MCF 10A (cell line): ENCODE results near the gene DNAJC15. TPM values are rescaled to one million over a fixed set of nuclear protein-coding genes. Genes with fewer than 3 reads are reported as not detected.
A peak's percentile ranks its signal among the peaks of the same experiment; 100 is the strongest.

Experiments
- BruUV-seq: library from RNA; stranded (reverse); fragments of 400-500 nt; replicated peaks from 2 replicates; lab custom pipeline; 2021; lab: Mats Ljungman, UMichigan
- CTCF ChIA-PET: fragments of 300-600 bp; sonication (Branson Sonifier 250); formaldehyde crosslinking; extraction: SDS; loops from one replicate; lab custom pipeline; 2021; ENCODE audit warnings: antibody characterized with exemption, inconsistent platforms; lab: Yijun Ruan, JAX
- POLR2A ChIA-PET: fragments of 300-600, 350-650 bp; sonication (Branson Sonifier 250); formaldehyde crosslinking; extraction: SDS; loops from one replicate; lab custom pipeline; 2020; ENCODE audit warnings: antibody characterized with exemption, inconsistent platforms; lab: Yijun Ruan, JAX
- DNase-seq: peaks from one replicate; pipeline ENCODE4 v3.0.0-alpha.2; 2018; ENCODE audit not compliant: unreplicated experiment
- H3K27ac Mint-ChIP-seq: one replicate; pipeline ENCODE4 v1.8.0; 2022; ENCODE audit warnings: mild to moderate bottlenecking, low read depth, mixed read lengths; ENCODE audit not compliant: unreplicated experiment
- H3K27me3 Mint-ChIP-seq: one replicate; pipeline ENCODE4 v1.8.0; 2022; ENCODE audit warnings: mixed read lengths; ENCODE audit not compliant: insufficient read depth, unreplicated experiment
- H3K36me3 Mint-ChIP-seq: one replicate; pipeline ENCODE4 v1.8.0; 2022; ENCODE audit warnings: mild to moderate bottlenecking, moderate library complexity, mixed read lengths; ENCODE audit not compliant: insufficient read depth, unreplicated experiment
- H3K4me1 Mint-ChIP-seq: one replicate; pipeline ENCODE4 v1.8.0; 2022; ENCODE audit warnings: mixed read lengths; ENCODE audit not compliant: insufficient read depth, unreplicated experiment
- H3K4me3 Mint-ChIP-seq: one replicate; pipeline ENCODE4 v1.8.0; 2022; ENCODE audit warnings: mild to moderate bottlenecking, moderate library complexity, mixed read lengths; ENCODE audit not compliant: unreplicated experiment
- H3K9me3 Mint-ChIP-seq: one replicate; pipeline ENCODE4 v1.8.0; 2022; ENCODE audit warnings: mixed read lengths; ENCODE audit not compliant: unreplicated experiment
- CTCF ChIP-seq: fragments of 200-600 bp; IDR thresholded peaks from one replicate; pipeline ENCODE4 v1.8.0; 2022; ENCODE audit warnings: antibody characterized with exemption, mild to moderate bottlenecking; ENCODE audit not compliant: unreplicated experiment
- intact Hi-C: fragments of 100-400 bp; cut with micrococcal nuclease; formaldehyde crosslinking; loops from 2 replicates; pipeline ENCODE4 v1.14.1; 2022
- total RNA-seq: library from RNA; stranded (reverse); gene quantifications from 2 replicates; pipeline ENCODE4 v1.2.3, GENCODE V29; 2022

DNAJC15 gene
- total RNA-seq, 1 experiment from 2014 or later = 34.0 TPM

GRCh38 chr13:43094901-43095300 lies 71.5 kb downstream of the DNAJC15 start:
- intact Hi-C loops = no loop called here
- peaks cover 15% of the 10 kb centered on the region for H3K4me1 Mint-ChIP-seq
- ChIA-PET CTCF (interaction anchor here (0.9 to 1.3 kb wide), 2 partner anchors 11 to 784 kb away, joined by 3 to 4 read pairs; no protein-coding TSS in a partner anchor), POLR2A (interaction anchor here (0.6 kb wide), 1 partner anchor 18 kb away, joined by 4 read pairs; no protein-coding TSS in a partner anchor)
- peaks cover 26% of the 10 kb centered on the region for H3K36me3 Mint-ChIP-seq
- H3K27ac Mint-ChIP-seq = peak overlapping the region; percentile 1
- no peak for DNase-seq
- no TSS peak for BruUV-seq
- no peaks in the 10 kb centered on the region for H3K9me3 Mint-ChIP-seq
- H3K4me3 Mint-ChIP-seq = no peak overlapping the region
- no peaks in the 10 kb centered on the region for H3K27me3 Mint-ChIP-seq
- TF ChIP-seq CTCF = no peak

GRCh38 chr13:43095771-43096719 lies 72.7 kb downstream of the DNAJC15 start:
- peaks cover 22% of the 10 kb centered on the region for H3K36me3 Mint-ChIP-seq

GRCh38 chr13:43100667-43101066 lies 77.3 kb downstream of the DNAJC15 start:
- no peak for TF ChIP-seq CTCF
- DNase-seq = no peak
- ChIA-PET POLR2A (no interaction called here), CTCF (interaction anchor here (0.6 to 0.7 kb wide), 2 partner anchors 12 to 191 kb away, joined by 3 to 5 read pairs; no protein-coding TSS in a partner anchor)
- H3K27ac Mint-ChIP-seq = no peak overlapping the region
- peaks cover 12% of the 10 kb centered on the region for H3K36me3 Mint-ChIP-seq
- no TSS peak for BruUV-seq
- no peak overlapping the region for H3K4me3 Mint-ChIP-seq
- no peaks in the 10 kb centered on the region for H3K27me3 Mint-ChIP-seq
- peaks cover 14% of the 10 kb centered on the region for H3K9me3 Mint-ChIP-seq
- intact Hi-C loops = no loop called here
- peaks cover 14% of the 10 kb centered on the region for H3K4me1 Mint-ChIP-seq

More at GRCh38 chr13:43095771-43096719, 72.7 kb downstream of the DNAJC15 start:
- BruUV-seq = no TSS peak
- no peaks in the 10 kb centered on the region for H3K27me3 Mint-ChIP-seq
- no peak for DNase-seq
- peak overlapping the region; percentile 1 for H3K27ac Mint-ChIP-seq
- ChIA-PET CTCF (interaction anchor here (0.5 to 0.9 kb wide), 4 partner anchors 9 to 709 kb away, joined by 3 read pairs; no protein-coding TSS in a partner anchor), POLR2A (no interaction called here)
- peaks cover 7% of the 10 kb centered on the region for H3K9me3 Mint-ChIP-seq
- peaks cover 15% of the 10 kb centered on the region for H3K4me1 Mint-ChIP-seq
- no peak for TF ChIP-seq CTCF
- intact Hi-C loops = no loop called here
- no peak overlapping the region for H3K4me3 Mint-ChIP-seq

GRCh38 chr13:43102304-43102703 lies 78.9 kb downstream of the DNAJC15 start:
- Mint-ChIP-seq H3K27me3 (no peaks in the 10 kb centered on the region), H3K4me3 (no peak overlapping the region), H3K4me1 (peaks cover 9% of the 10 kb centered on the region), H3K27ac (no peak overlapping the region), H3K36me3 (peaks cover 12% of the 10 kb centered on the region), H3K9me3 (peaks cover 14% of the 10 kb centered on the region)
- POLR2A ChIA-PET = no interaction called here
- intact Hi-C loops = no loop called here
- CTCF ChIA-PET = no interaction called here
- DNase-seq = no peak
- TF ChIP-seq CTCF = no peak
- no TSS peak for BruUV-seq
